ENCODE measurements around the gene AICDA.
A peak's percentile ranks its signal among the peaks of the same experiment; 100 is the strongest.
"Not testable (repeated sequence)": the region's sequence is repeated elsewhere in the genome, so short reads cannot be mapped to it uniquely, and the experiment has no call there.

The AICDA gene

GRCh38 chr12:8609061-8609570 lies 3.5 kb downstream of the AICDA start:
- peak; percentile 67 for DNase-seq

GRCh38 chr12:8606890-8607289 lies 5.8 kb downstream of the AICDA start:
- DNase-seq, result peak; percentile 44

- no peak for DNase-seq
Measured at GRCh38 chr12:8605057-8605456, 7.6 kb downstream of the AICDA start.

- DNase-seq, result peak; percentile 39
Measured at GRCh38 chr12:8603856-8604255, 8.8 kb downstream of the AICDA start.

- peak; percentile 44 for DNase-seq
Measured at GRCh38 chr12:8603286-8603685, 9.4 kb downstream of the AICDA start.

GRCh38 chr12:8596561-8596960 lies 16.1 kb downstream of the AICDA start:
- DNase-seq, result no peak

GRCh38 chr12:8594072-8594471 lies 18.6 kb downstream of the AICDA start:
- no peak for DNase-seq

- no peak for DNase-seq
Measured at GRCh38 chr12:8593246-8593645, 19.4 kb downstream of the AICDA start.

- peak; percentile 89 for DNase-seq
Measured at GRCh38 chr12:8590842-8591545, 21.7 kb downstream of the AICDA start.

GRCh38 chr12:8589679-8590078 lies 23.0 kb downstream of the AICDA start:
- DNase-seq, result no peak

- not testable (repeated sequence) for DNase-seq
Measured at GRCh38 chr12:8584478-8584877, 28.2 kb downstream of the AICDA start.

- peak; percentile 89 for DNase-seq
Measured at GRCh38 chr12:8584004-8584403, 28.7 kb downstream of the AICDA start.

GRCh38 chr12:8581098-8581784 lies 31.4 kb downstream of the AICDA start:
- DNase-seq, result no peak

- DNase-seq, result no peak
Measured at GRCh38 chr12:8577879-8578278, 34.8 kb downstream of the AICDA start.

GRCh38 chr12:8572507-8572906 lies 40.2 kb downstream of the AICDA start:
- DNase-seq, result peak; percentile 83

- DNase-seq, result peak; percentile 49
Measured at GRCh38 chr12:8566525-8566924, 46.1 kb downstream of the AICDA start.

GRCh38 chr12:8566052-8566451 lies 46.6 kb downstream of the AICDA start:
- DNase-seq, result peak; percentile 86

GRCh38 chr12:8564656-8565055 lies 48.0 kb downstream of the AICDA start:
- DNase-seq, result no peak

GRCh38 chr12:8563356-8563755 lies 49.3 kb downstream of the AICDA start:
- DNase-seq, result no peak

- no peak for DNase-seq
Measured at GRCh38 chr12:8562310-8562709, 50.3 kb downstream of the AICDA start.

- no peak for DNase-seq
Measured at GRCh38 chr12:8561011-8561410, 51.6 kb downstream of the AICDA start.

GRCh38 chr12:8559676-8560075 lies 53.0 kb downstream of the AICDA start:
- no peak for DNase-seq

- DNase-seq, result peak; percentile 66
Measured at GRCh38 chr12:8556531-8557097, 56.0 kb downstream of the AICDA start.
